GM18858 (cell line): Measurements from ENCODE around the gene SLC25A1.
"Not testable (repeated sequence)": the region's sequence is repeated elsewhere in the genome, so short reads cannot be mapped to it uniquely, and the experiment has no call there.

ENCODE experiments used
- ATAC-seq: cut with Tn5 transposase; IDR thresholded peaks from one replicate; pipeline ENCODE4 v1.9.1; 2021; ENCODE audit not compliant: unreplicated experiment

The SLC25A1 gene

DNA sequence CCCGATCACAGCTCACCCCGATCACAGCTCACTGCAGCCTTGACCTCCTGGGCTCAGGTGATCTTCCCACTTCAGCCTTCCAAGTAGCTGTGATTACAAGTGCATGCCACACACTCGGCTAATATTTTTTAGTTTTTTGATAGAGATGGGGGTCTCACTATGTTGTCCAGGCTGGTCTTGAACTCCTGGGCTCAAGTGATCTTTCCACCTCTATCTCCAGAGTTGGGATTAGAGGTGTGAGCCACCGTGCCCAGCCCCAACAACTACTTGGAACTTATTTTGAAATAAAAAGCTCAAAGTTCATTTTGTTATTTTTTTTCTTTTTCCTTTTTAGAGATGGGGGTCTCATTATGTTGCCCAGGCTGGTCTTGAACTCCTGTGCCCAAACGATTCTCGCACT, 27.8 kb upstream of the SLC25A1 start:
- ATAC-seq = no peak

DNA sequence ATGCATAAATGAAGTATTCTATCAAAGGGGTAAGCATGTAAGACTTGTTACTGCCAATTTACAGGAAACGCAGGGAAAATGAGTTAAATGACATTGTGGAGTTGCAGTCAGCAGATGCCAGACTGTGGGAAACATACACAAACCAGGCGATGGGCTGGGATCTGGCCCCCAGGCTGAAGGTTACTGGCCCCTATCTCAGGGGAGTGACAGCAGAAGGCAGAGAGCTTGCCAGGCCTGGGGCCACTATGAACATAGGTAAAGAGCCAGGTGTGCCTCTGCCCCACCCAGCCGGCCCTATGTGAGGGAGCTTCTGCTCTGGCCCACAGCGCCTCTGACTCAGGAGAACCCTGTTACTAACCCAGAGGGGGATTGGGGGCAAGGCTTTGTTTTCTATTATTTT, 26.1 kb upstream of the SLC25A1 start:
- ATAC-seq = no peak

DNA sequence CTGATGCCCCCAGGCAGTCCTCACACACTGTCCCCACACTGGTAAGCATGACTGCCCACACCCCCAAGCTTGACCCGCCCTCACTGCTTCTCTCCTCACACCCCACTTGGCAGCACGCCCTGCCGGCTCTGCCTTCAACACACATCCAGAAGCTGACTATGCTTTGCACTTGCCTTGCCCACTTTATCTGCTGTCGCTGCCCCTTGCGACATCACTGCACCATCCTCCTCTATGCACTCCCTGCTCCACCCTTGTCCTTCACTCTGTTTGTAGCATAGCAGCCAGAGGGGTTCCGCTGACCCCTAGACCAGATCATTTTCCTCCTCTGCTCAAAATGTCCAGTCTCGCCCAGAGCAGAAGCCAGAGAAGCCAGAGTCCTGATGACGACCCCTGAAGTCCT, 25.3 kb upstream of the SLC25A1 start:
- ATAC-seq = no peak

DNA sequence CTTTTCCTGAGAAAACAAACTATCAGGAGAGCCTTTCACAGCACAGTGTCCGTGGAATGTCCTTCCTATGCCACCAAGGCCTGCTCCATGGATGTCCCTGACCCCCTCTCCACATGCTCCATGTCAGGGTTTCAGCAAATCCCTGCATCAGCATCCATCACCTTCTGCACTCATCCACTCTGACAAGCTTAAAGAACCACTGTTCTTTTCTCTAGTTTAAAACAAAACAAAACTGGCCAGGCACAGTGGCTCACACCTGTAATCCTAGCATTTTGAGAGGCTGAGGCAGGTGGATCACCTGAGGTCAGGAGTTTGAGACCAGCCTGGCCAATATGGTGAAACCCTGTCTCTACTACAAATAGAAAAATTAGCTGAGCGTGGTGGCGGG, 24.3 kb upstream of the SLC25A1 start:
- ATAC-seq = not testable (repeated sequence)

DNA sequence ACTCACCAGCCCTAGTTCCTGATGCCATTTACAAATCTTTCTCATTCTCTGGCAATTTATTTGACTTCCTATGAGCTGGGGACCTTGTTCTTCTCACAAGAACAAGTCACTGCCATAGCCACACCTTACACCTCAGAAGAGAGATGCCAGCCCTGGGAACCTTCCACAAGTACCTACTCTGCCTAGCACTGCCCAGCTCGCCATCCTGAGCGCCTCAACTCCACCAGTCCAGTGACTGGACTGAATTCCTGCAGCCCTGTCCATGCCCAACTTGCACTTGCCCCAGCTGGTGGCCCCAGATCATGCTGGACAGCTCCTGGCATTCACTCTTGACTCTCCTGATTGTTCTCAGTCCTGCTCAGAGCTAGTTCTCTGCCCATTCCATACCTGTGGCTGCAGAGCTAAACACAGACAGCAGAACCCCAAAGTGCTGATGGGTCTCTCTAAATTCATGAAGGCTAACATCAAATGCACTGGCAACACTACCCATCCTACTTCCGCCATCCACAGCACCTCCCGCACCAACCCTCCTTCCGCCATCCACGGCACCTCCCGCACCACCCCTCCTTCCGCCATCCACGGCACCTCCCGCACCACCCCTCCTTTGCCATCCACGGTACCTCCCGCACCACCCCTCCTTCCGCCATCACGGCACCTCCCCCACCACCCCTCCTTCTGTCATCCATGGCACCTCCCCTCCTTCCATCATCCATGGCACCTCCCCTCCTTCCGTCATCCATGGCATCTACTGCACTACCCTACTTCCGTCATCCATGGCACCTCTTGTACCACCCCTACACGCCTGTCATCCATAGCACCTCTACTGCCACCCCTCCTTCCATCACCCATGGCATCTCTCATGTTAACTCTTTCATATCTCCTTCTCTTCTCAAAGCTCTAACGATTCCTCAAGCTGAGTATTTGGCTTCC, 23.6 kb upstream of the SLC25A1 start:
- ATAC-seq = no peak

DNA sequence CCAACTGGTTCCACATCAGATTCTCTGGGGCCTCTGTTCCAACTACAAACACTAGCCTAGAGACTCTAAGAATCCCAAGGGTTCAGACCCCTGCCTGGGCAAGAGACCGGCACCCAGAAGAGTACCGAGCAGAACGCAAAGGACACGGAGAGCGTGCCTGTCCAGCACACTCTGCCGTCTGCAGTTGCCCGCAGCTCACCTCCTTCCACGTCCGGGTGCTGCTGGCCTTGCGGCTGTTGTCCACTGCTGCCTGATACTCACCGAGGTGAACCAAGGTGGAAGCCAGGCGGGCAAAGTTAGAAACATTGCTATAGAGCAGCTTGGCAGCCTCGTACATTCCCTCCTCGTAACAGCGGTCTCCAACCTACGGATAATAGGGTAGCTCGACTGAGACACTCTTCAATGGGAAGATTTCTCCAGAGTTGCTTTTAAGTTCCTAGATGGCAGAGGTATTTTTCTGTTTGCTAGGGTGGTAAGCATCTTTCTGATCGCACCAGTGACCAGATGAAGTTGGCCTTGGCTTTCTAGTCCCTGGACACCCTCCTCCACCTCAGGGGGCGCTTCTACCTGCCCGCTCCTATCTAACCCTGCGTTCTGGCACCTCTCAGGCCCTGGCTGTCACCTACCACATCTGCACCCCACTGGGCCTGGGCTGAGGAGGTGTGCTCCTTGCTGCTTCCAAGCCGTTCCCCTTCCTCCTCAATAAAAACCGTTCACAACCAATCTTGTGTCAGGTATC, 22.8 kb upstream of the SLC25A1 start:
- no peak for ATAC-seq

DNA sequence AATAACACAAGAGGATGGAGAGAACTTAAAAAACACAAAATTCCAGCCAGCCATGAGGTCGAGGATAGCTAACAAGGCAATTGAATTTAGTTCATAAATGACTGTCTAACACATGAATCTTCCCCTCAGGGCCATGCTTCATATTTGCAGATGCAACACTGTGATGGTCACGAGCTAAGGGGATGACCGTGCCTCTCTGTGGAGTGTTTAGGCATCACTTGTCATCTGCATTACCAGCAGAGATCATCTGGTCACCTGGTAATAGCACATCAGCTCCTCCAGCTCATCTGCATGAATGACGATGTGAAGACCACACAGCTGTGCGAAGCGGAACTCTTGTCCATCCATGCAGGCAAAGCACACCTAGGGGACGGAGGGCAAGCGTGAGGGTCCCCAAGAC, 20.9 kb upstream of the SLC25A1 start:
- ATAC-seq = no peak

DNA sequence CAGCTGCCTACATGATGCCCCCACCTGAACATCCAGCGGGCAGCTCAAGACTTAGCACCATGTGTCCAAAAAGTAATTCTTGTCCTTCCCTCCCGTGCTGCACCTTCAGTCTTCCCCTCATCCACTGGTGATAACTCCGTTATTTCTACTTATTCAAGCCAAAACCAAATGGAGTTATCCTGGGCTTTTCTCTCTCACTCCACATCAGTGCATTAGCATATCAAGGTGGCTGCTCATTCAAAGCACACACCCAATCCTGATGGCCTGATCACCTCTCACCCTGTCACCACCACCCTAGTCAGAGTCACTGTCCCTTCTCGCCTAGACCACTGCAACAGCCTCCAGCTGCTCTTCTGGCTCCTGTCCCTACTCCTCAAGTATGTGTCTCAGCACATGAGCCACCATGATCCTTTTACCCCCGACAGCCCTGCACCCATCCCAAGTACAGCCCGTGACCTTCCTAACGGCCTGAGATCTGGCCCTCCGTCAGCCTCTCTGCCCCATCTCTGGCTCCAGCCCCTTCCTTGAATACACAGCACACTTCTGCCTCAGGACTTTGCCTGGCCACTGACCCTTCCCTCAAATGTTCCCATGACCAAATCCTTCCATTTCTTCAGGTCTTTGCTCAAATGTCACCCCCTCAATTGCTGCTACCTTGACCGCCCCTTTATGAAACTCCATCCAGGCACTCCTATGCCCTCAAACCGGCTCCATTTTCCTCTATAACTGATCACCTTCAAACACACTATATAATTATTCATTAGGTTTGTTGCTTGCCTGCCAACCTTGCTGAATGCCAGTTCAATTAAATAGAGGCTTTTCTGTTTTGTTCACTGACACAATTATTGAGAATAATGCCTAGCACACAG, 19.7 kb upstream of the SLC25A1 start:
- ATAC-seq = no peak

DNA sequence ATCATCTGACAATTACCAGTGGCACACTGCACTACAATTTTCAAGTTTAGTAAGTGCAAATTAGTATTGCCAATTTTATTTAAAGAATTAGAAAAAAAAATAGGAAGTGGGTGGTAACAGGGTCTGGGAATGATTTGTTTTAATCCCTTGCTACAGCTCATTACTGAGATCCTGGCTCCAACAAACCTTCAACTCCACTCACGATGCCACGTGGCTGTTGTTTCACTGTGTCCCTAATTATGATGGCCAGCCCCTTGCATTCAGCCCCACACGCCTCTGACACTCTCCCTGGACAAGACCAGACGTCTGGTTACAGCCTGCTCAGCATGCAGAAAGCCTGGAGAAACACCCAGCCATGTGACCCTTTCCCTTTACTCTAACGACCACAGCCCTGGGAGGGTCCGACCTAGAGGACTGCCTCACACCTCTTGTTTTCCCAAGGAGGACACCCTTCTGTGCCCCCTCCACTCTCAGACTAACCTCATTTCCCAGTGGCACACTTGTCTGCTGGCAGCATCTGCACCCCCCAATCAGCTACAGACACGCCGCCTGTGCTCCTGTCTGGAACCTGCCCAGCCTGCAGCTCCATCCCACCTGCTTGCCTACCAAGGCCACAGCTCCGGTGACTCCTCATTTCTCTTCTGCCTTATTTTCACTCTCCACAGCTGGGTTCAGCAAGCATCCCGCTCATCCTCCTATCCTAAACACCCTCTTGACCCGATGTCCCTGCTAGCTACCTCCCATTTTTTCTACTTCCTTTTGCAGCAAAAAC, 18.5 kb upstream of the SLC25A1 start:
- no peak for ATAC-seq

DNA sequence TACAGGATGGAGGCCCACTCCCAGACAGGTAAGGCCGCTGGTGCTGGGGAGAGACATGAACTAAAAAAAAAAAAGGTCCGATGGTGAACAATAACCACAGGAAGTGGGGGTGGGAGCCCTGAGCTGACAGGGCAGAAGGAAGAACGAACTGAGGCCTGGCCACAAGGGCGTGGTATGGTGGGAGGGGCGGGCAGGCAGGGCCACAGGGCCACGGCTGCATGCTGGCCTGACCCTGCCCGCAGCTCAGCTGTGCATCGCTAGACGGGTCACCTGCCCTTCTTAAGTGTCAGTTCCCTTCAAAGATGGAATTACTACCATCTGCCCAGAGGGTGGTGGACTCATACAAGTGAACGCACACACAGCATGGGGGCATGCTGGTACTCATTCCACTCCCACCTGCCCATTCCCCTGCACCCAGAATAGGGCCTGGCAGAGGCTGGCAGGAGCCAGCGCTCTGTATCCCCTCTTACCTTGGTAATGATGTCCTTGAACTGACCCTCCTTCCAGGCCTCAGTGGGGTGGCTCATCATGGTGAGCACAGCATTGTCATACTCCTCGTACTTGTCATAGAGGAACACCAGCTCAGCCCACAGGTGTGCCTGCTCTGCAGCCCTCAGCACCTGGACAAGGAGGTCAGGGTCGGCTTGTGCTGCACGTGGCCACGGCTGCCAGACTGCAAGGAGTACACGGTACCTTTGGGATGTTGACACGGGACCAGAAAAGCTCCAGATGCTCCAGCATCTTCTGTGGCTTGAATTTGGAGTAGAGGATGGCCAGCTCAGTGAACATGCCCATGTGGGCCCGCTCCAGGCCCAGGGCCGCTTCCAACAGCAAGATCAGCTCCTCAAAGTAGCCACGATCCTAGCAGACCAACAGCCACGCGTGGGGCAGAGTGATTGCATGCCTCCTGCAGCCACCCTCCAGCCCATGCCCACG, 17.5 kb upstream of the SLC25A1 start:
- no peak for ATAC-seq

DNA sequence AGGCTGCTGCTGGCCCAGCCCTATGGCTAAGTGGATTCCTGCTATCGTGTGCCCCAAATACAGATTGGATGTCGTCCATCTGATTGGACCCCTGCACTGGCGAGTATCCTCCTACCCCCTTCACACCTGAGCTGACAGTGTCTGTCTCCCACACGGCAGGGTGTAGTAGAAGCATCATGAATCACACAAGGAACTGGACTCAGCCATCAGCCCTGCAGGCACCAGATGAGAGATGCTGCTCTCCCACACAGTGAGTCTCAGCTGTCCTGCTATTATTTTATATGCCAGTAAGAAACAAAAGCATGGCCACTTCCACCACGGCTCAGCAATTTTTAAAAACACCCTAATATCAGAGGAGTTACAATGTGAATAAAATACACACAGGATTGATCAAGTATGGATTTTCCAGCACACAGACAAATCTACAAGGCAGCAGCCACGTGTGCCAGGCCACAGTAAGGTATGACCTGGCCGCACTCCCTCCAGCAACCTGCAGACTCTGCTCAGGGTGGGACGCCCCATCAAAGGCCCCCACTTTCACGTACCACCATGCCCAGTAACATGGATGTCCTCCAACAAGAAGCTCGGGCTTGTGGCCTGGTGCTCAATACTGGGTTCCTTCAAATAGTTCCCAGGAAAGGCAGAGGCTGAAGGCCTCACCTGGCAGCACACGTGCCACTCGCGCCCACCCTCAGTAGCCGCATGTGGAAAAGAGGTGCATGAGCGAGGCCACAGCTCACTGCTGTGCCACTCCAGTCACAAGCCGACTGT, 16.4 kb upstream of the SLC25A1 start:
- no peak for ATAC-seq

DNA sequence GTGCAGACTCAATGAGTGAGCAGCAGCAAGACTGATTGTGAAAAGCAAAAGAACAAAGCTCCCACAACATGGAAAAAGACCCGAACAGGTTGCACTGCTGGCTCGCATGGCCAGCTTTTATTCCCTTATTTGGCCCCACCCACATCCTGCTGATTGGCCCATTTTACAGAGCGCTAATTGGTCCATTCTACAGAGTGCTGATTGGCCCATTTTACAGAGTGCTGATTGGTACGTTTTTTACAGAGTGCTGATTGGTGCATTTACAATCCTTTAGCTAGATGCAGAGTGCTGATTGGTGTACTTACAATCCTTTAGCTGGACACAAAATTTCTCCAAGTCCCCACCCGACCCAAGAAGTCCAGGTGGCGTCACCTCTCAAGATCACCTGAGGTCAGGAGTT, 15.3 kb upstream of the SLC25A1 start:
- no peak for ATAC-seq

DNA sequence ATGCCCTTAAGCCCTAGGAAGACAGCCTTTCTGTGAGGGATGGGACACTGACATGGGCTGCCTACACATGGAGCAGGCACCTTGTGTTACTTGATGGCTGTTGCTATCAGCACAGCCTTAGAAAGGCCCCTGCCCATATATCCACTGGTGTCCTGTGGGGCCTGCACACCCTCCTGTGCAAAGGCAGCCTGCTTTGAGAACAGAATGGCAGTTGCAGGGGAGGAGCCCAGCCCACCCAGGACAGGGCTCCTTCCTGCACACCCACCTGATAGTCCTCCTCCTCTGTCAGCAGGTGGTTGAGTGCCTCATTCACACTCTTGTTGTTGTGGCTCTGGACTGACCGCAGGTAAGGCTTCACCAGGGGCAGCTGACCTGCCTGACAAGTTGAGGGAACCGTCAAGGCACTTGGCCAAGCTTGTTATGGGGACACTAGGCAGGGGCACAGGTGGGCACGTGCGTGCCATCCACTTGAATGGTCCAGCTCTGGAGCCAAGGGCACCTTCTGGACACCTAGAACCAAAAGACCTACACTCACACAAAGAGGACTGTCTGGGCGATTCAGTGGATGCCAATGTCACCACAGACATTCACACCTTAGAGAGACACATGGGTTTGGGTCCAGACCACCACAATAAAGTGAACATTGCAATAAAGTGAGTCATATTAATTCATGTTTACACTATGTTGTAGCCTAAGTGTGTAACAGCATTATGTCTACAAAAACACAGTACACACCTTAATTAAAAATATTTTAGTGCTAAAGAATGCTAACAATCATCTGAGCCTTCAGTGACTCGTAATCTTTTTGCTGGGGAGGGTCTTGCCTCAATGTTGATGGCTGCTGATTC, 9.4 kb upstream of the SLC25A1 start:
- no peak for ATAC-seq

DNA sequence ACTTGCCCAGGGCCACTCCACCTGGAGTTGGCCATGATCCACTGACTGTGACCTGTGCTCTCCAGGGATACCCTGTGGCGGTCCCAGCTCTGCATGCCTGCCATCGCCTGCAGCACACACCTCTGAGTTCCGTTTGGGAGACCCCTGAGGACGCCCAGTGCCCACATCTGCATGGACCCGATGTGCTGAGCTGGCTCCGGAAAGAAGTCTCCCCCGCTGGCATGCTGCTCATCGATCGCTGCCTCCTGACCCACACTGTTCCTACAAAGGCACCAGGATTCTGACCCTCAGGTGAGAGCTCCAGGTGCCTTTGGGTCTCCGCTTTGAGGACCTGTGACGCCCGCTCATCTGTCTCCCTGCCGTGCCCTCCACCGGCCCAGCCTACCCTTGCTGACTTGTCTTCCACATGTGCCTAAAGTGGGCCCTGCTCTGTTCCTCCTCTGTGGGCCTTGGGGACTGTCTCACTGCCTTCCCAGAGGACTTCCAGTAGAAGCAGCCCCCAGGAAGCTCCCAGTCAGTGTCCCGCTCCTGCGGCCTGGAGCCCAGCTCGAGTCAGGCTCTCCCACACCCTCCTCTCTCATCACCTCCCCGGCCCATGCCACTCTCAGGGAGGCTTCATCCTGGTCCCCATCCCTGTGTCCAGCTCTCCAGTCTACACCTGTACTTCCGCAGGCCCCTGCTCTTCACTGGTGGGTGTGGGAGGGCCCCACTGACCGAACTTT, 5.9 kb upstream of the SLC25A1 start:
- no peak for ATAC-seq

DNA sequence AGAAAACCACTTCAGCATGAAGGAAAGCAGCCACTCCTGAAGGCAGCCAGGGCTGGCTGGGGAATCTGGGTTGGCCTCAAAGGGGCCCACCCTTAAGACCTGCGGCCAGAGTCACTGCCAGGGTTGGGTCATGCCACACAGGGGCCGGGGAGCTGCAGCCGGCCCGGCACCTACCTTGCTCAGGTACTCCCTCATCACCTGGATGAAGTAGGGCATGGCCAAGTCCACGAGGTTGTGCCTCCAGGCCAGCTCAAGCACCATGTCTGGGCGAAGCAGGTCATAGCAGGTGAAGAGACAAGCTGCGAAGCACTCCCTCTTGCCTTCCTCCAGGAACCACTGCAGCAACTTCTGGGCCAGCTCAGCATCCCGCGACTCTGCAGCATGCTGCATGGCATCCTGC, 4.7 kb upstream of the SLC25A1 start:
- no peak for ATAC-seq

DNA sequence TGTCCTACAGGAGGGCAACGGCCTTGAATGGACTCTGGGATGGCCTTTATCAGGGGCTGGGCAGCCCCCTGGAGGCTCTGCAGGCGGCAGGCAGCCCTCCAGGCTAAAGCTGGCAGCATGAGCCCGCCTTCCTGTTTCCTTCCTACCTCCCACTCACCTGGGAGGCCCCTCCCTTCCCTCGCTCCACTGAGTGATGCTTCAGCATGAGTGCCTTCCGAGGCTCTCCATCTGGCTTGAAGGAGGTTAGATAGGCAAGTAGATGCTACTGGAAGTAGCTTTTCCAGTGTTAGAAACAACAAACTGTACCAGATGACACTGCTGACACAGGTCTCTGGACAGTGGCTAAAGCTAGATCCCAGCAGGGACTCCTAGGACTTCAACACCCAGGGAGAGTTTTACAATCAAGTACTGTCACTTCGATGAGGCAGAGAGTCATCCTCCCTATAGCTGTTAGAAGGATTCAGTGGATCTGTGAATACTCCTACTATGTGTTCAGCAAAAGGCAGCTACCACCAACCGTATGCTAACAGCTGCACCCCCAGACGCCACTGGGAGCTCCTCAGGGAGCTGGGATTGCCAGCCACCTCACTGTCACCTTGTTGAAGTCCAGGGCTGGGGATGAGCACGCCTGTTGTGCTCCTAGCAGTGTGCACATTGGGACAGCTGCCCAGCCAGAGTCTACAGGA, 4.1 kb upstream of the SLC25A1 start:
- no peak for ATAC-seq
